HepG2 (cell line): Measurements from ENCODE around the gene BLOC1S4. TPM values are rescaled to one million over a fixed set of nuclear protein-coding genes. Genes with fewer than 3 reads are reported as not detected.

Experiments
- ARNT2 ChIP-seq: sonication (generic); formaldehyde crosslinking; IDR thresholded peaks from 2 replicates; pipeline ENCODE4 v1.8.0; 2022; ENCODE audit warnings: mild to moderate bottlenecking, low read depth, missing genetic modification reagents, moderate library complexity
- ATRX ChIP-seq: sonication (generic); formaldehyde crosslinking; IDR thresholded peaks from 2 replicates; pipeline ENCODE4 v1.4.0; 2020; ENCODE audit warnings: missing genetic modification reagents, borderline replicate concordance
- ESRRA ChIP-seq: sonication (generic); formaldehyde crosslinking; IDR thresholded peaks from 2 replicates; pipeline ENCODE4 v1.5.1; 2020; ENCODE audit warnings: mild to moderate bottlenecking, low read depth, missing genetic modification reagents
- FOXC1 ChIP-seq: sonication (generic); formaldehyde crosslinking; IDR thresholded peaks from 2 replicates; pipeline ENCODE4 v1.8.0; 2022; ENCODE audit warnings: mild to moderate bottlenecking, missing genetic modification reagents, borderline replicate concordance
- IKZF4 ChIP-seq: sonication (generic); formaldehyde crosslinking; IDR thresholded peaks from 2 replicates; pipeline ENCODE4 v1.5.1; 2020; ENCODE audit warnings: borderline replicate concordance, mild to moderate bottlenecking, low read depth, missing genetic modification reagents; ENCODE audit errors: not compliant biosample characterization
- KDM1A ChIP-seq: IDR thresholded peaks from 2 replicates; pipeline ENCODE4 v1.6.1; 2016; ENCODE audit warnings: missing compliant biosample characterization
- KLF9 ChIP-seq: IDR thresholded peaks from 2 replicates; pipeline ENCODE4 v1.6.1; 2016; ENCODE audit warnings: low read depth
- MED13 ChIP-seq: sonication (generic); formaldehyde crosslinking; IDR thresholded peaks from 2 replicates; pipeline ENCODE4 v1.5.0; 2020; ENCODE audit warnings: missing genetic modification reagents
- MTF2 ChIP-seq: sonication (generic); formaldehyde crosslinking; IDR thresholded peaks from 2 replicates; pipeline ENCODE4 v1.5.0; 2020; ENCODE audit warnings: missing genetic modification reagents, borderline replicate concordance
- MXD4 ChIP-seq: IDR thresholded peaks from 2 replicates; pipeline ENCODE4 v1.6.1; 2016; ENCODE audit warnings: mild to moderate bottlenecking, missing biosample characterization, missing genetic modification reagents
- MYNN ChIP-seq: sonication (generic); formaldehyde crosslinking; IDR thresholded peaks from 2 replicates; pipeline ENCODE4 v1.4.0; 2020; ENCODE audit warnings: mild to moderate bottlenecking, low read depth, missing genetic modification reagents
- RBM39 ChIP-seq: fragments of 200-400 bp; formaldehyde crosslinking; IDR thresholded peaks from one replicate; pipeline ENCODE4 v1.6.1; 2018; ENCODE audit warnings: antibody characterized with exemption, mild to moderate bottlenecking, low read depth, low read length; ENCODE audit not compliant: poor library complexity, severe bottlenecking
- SNRNP70 ChIP-seq: fragments of 200-400 bp; formaldehyde crosslinking; IDR thresholded peaks from 2 replicates; pipeline ENCODE4 v1.6.1; 2017; ENCODE audit warnings: mild to moderate bottlenecking, low read depth, low read length, moderate library complexity
- SUZ12 ChIP-seq: fragments of 150-350 bp; IDR thresholded peaks from 2 replicates; pipeline ENCODE4 v1.6.1; 2014; ENCODE audit warnings: low read depth, low read length
- TBX3 ChIP-seq: fragments of 450-650 bp; IDR thresholded peaks from 2 replicates; pipeline ENCODE4 v1.6.1; 2017; ENCODE audit warnings: antibody characterized with exemption, mild to moderate bottlenecking, inconsistent platforms, borderline replicate concordance
- TEF ChIP-seq: sonication (generic); formaldehyde crosslinking; IDR thresholded peaks from 2 replicates; pipeline ENCODE4 v1.5.0; 2020; ENCODE audit warnings: missing genetic modification reagents
- TOPORS ChIP-seq: sonication (generic); formaldehyde crosslinking; IDR thresholded peaks from 2 replicates; pipeline ENCODE4 v1.8.0; 2023; ENCODE audit warnings: mild to moderate bottlenecking, missing genetic modification reagents
- XRCC5 ChIP-seq: fragments of 200-400 bp; formaldehyde crosslinking; optimal IDR thresholded peaks from 2 replicates; pipeline ENCODE3; 2017; ENCODE audit warnings: mild to moderate bottlenecking, low read length
- ZC3H4 ChIP-seq: sonication (generic); formaldehyde crosslinking; IDR thresholded peaks from 2 replicates; pipeline ENCODE4 v1.4.0; 2020; ENCODE audit warnings: missing genetic modification reagents, borderline replicate concordance
- ZNF280B ChIP-seq: sonication (generic); formaldehyde crosslinking; IDR thresholded peaks from 2 replicates; pipeline ENCODE4 v1.5.0; 2020; ENCODE audit warnings: missing genetic modification reagents, mild to moderate bottlenecking, borderline replicate concordance
- ZNF430 ChIP-seq: sonication (generic); formaldehyde crosslinking; IDR thresholded peaks from 2 replicates; pipeline ENCODE4 v1.9.0; 2021; ENCODE audit warnings: mild to moderate bottlenecking, missing genetic modification reagents
- ZNF496 ChIP-seq: sonication (generic); formaldehyde crosslinking; IDR thresholded peaks from 2 replicates; pipeline ENCODE4 v1.8.1; 2023; ENCODE audit warnings: mild to moderate bottlenecking, moderate library complexity, missing genetic modification reagents; ENCODE audit not compliant: insufficient replicate concordance
- ZNF605 ChIP-seq: sonication (generic); formaldehyde crosslinking; IDR thresholded peaks from 2 replicates; pipeline ENCODE4 v1.8.0; 2022; ENCODE audit warnings: mild to moderate bottlenecking, missing genetic modification reagents
- ZNF616 ChIP-seq: sonication (generic); formaldehyde crosslinking; IDR thresholded peaks from 2 replicates; pipeline ENCODE4 v1.5.0; 2020; ENCODE audit warnings: low read depth, mild to moderate bottlenecking, missing genetic modification reagents
- polyA plus RNA-seq, 8 experiments: library from polyadenylated mRNA; depleted of rRNA in 3 of 8; stranded (reverse) in 7 of 8; unstranded in 1 of 8; fragments of >200 nt; fragmentation: Illumina TruSeq in 4 of 8; extraction: Trizol in 4 of 8; gene quantifications; 2 replicates each; pipeline versions ENCODE4 v1.2.1 to v1.2.3, GENCODE V29; 2011 to 2016; ENCODE audit warnings: low read depth in 4 of 8, missing spikeins in 1 of 8, mixed read lengths in 1 of 8; ENCODE audit not compliant: insufficient read depth in 1 of 8
- total RNA-seq, 5 experiments: library from RNA; depleted of rRNA; stranded (reverse); fragments of >200 nt; fragmentation: Illumina TruSeq; extraction: Trizol; gene quantifications; 2 replicates each; pipeline ENCODE4 v1.2.3, GENCODE V29; 2016; ENCODE audit warnings: low read depth in 1 of 5
- TF ChIP-seq, protein P1 (sequence below): sonication (generic); formaldehyde crosslinking; IDR thresholded peaks from 2 replicates; pipeline ENCODE4 v1.9.0; 2022; ENCODE audit warnings: low read depth, missing genetic modification reagents

BLOC1S4 gene
- total and polyA plus RNA-seq, 2 of the 13 experiments (the other 11 are each of a cell fraction or from before 2014, with no cell fraction given): 15.5 to 20.9 TPM

- no peak for TF ChIP-seq ZNF616 (CRISPR knock-in tag)
- TF ChIP-seq MTF2 (CRISPR knock-in tag): peak; percentile 57; the same call in 1 of the 2 replicates
- no peak; the same call in 1 of the 2 replicates for TF ChIP-seq KLF9 (CRISPR knock-in tag)
- TF ChIP-seq SNRNP70: no peak
- TF ChIP-seq SUZ12: no peak
- TF ChIP-seq XRCC5: peak; percentile 86
- TF ChIP-seq, protein P1, sequence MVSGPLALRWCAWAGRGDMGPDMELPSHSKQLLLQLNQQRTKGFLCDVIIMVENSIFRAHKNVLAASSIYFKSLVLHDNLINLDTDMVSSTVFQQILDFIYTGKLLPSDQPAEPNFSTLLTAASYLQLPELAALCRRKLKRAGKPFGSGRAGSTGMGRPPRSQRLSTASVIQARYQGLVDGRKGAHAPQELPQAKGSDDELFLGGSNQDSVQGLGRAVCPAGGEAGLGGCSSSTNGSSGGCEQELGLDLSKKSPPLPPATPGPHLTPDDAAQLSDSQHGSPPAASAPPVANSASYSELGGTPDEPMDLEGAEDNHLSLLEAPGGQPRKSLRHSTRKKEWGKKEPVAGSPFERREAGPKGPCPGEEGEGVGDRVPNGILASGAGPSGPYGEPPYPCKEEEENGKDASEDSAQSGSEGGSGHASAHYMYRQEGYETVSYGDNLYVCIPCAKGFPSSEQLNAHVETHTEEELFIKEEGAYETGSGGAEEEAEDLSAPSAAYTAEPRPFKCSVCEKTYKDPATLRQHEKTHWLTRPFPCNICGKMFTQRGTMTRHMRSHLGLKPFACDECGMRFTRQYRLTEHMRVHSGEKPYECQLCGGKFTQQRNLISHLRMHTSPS: peak; percentile 95
- TF ChIP-seq FOXC1 (CRISPR knock-in tag): peak; percentile 62
- peak; percentile 21 for TF ChIP-seq RBM39
- no peak for TF ChIP-seq ZC3H4 (CRISPR knock-in tag)
- TF ChIP-seq MYNN: no peak
- no peak; the same call in 1 of the 2 replicates for TF ChIP-seq MED13
- TF ChIP-seq IKZF4 (CRISPR knock-in tag): no peak
- TF ChIP-seq ZNF496 (CRISPR knock-in tag): no peak
- peak; percentile 83 for TF ChIP-seq MXD4 (CRISPR knock-in tag)
- no peak; the same call in 1 of the 2 replicates for TF ChIP-seq ZNF280B (CRISPR knock-in tag)
- 0 out of 2 replicates have a peak, but pooled peaks have one; percentile 49 for TF ChIP-seq ZNF605 (CRISPR knock-in tag)
- no peak for TF ChIP-seq TEF (CRISPR knock-in tag)
- TF ChIP-seq ESRRA (CRISPR knock-in tag): peak; percentile 87
- TF ChIP-seq ARNT2 (CRISPR knock-in tag): 0 out of 2 replicates have a peak, but pooled peaks have one; percentile 27
- TF ChIP-seq TOPORS (CRISPR knock-in tag): no peak; the same call in 1 of the 2 replicates
- peak; percentile 90 for TF ChIP-seq ZNF430
- TF ChIP-seq ATRX: no peak
- TF ChIP-seq TBX3: no peak
- no peak for TF ChIP-seq KDM1A
These were observed 33.6 kb downstream of the BLOC1S4 start (continued) for GRCh38 chr4:6749340-6750171.
